GM19023 (cell line): ENCODE data around the gene TP53BP1.

Source experiments
- ATAC-seq: cut with Tn5 transposase; IDR thresholded peaks from one replicate; pipeline ENCODE4 v1.9.1; 2021; ENCODE audit warnings: mild to moderate bottlenecking, moderate library complexity; ENCODE audit not compliant: unreplicated experiment

TP53BP1 gene

GRCh38 chr15:43488790-43489189 lies 4.2 kb downstream of the TP53BP1 start:
- no peak for ATAC-seq

GRCh38 chr15:43487271-43487895 lies 5.6 kb downstream of the TP53BP1 start:
- no peak for ATAC-seq

GRCh38 chr15:43484455-43484854 lies 8.5 kb downstream of the TP53BP1 start:
- ATAC-seq = no peak

- no peak for ATAC-seq
These were observed 9.4 kb downstream of the TP53BP1 start for GRCh38 chr15:43483297-43484128.

GRCh38 chr15:43473885-43474284 lies 19.1 kb downstream of the TP53BP1 start:
- ATAC-seq = no peak

GRCh38 chr15:43471975-43472374 lies 21.0 kb downstream of the TP53BP1 start:
- no peak for ATAC-seq

GRCh38 chr15:43469867-43470266 lies 23.1 kb downstream of the TP53BP1 start:
- no peak for ATAC-seq

- ATAC-seq = no peak
These were observed 27.9 kb downstream of the TP53BP1 start for GRCh38 chr15:43465100-43465499.

GRCh38 chr15:43463998-43464397 lies 29.0 kb downstream of the TP53BP1 start:
- ATAC-seq = no peak

- no peak for ATAC-seq
These were observed 29.4 kb downstream of the TP53BP1 start for GRCh38 chr15:43463507-43463906.

GRCh38 chr15:43449981-43450380 lies 43.0 kb downstream of the TP53BP1 start:
- ATAC-seq = no peak

GRCh38 chr15:43446344-43446743 lies 46.6 kb downstream of the TP53BP1 start:
- no peak for ATAC-seq

GRCh38 chr15:43441316-43441715 lies 51.6 kb downstream of the TP53BP1 start:
- ATAC-seq = no peak

GRCh38 chr15:43440721-43441281 lies 52.2 kb downstream of the TP53BP1 start:
- peak; percentile 62 for ATAC-seq

GRCh38 chr15:43439268-43439667 lies 53.7 kb downstream of the TP53BP1 start:
- ATAC-seq = no peak

- no peak for ATAC-seq
These were observed 56.6 kb downstream of the TP53BP1 start for GRCh38 chr15:43436395-43436794.

- ATAC-seq = no peak
These were observed 58.5 kb downstream of the TP53BP1 start for GRCh38 chr15:43434446-43434845.

- ATAC-seq = no peak
These were observed 59.2 kb downstream of the TP53BP1 start for GRCh38 chr15:43433661-43434303.

GRCh38 chr15:43433165-43433564 lies 59.8 kb downstream of the TP53BP1 start:
- no peak for ATAC-seq

- ATAC-seq = no peak
These were observed 63.3 kb downstream of the TP53BP1 start for GRCh38 chr15:43429687-43430086.

GRCh38 chr15:43423793-43424192 lies 69.2 kb downstream of the TP53BP1 start:
- no peak for ATAC-seq

GRCh38 chr15:43420876-43421275 lies 72.1 kb downstream of the TP53BP1 start:
- no peak for ATAC-seq
